Tongue (tissue), 2 donors: Measurements from ENCODE around the gene BICDL1. TPM values are rescaled to one million over a fixed set of nuclear protein-coding genes. Genes with fewer than 3 reads are reported as not detected.

ENCODE experiments used
- DNase-seq: peaks from one replicate; pipeline ENCODE4 v3.0.0-alpha.2; 2015
- total RNA-seq: library from RNA; depleted of rRNA; stranded (reverse); fragments of >200 nt; gene quantifications from one replicate; pipeline ENCODE4 v1.2.3, GENCODE V29; 2014

The BICDL1 gene
- total RNA-seq, 1 donor from 2014 or later = 4.0 TPM

- DNase-seq = no peak
Measured at GRCh38 chr12:120081641-120082040, 92.6 kb downstream of the BICDL1 start.

- DNase-seq = no peak
Measured at GRCh38 chr12:120085920-120086645, 97.0 kb downstream of the BICDL1 start.

- peak; percentile 98 for DNase-seq
Measured at GRCh38 chr12:120086801-120087621, 98.0 kb downstream of the BICDL1 start.

GRCh38 chr12:120089105-120089504 lies 100.1 kb downstream of the BICDL1 start:
- DNase-seq = no peak

- peak; percentile 35 for DNase-seq
Measured at GRCh38 chr12:120089796-120090195, 100.8 kb downstream of the BICDL1 start.

- peak; percentile 56 for DNase-seq
Measured at GRCh38 chr12:120090206-120090605, 101.2 kb downstream of the BICDL1 start.

- no peak for DNase-seq
Measured at GRCh38 chr12:120090626-120091295, 101.7 kb downstream of the BICDL1 start.

GRCh38 chr12:120091371-120092090 lies 102.5 kb downstream of the BICDL1 start:
- DNase-seq = peak; percentile 59

GRCh38 chr12:120092551-120093335 lies 103.7 kb downstream of the BICDL1 start:
- DNase-seq = no peak

- no peak for DNase-seq
Measured at GRCh38 chr12:120093336-120093591, 104.2 kb downstream of the BICDL1 start.

GRCh38 chr12:120093592-120094355 lies 104.7 kb downstream of the BICDL1 start:
- DNase-seq = peak; percentile 73

- no peak for DNase-seq
Measured at GRCh38 chr12:120094485-120094884, 105.4 kb downstream of the BICDL1 start.

- no peak for DNase-seq
Measured at GRCh38 chr12:120095331-120095730, 106.3 kb downstream of the BICDL1 start.

- no peak for DNase-seq
Measured at GRCh38 chr12:120095736-120096135, 106.7 kb downstream of the BICDL1 start.

GRCh38 chr12:120096671-120097202 lies 107.7 kb downstream of the BICDL1 start:
- no peak for DNase-seq

- no peak for DNase-seq
Measured at GRCh38 chr12:120098756-120099470, 109.9 kb downstream of the BICDL1 start.

- DNase-seq = no peak
Measured at GRCh38 chr12:120099738-120100137, 110.7 kb downstream of the BICDL1 start.

GRCh38 chr12:120100630-120101029 lies 111.6 kb downstream of the BICDL1 start:
- DNase-seq = peak; percentile 95

GRCh38 chr12:120101182-120101581 lies 112.1 kb downstream of the BICDL1 start:
- DNase-seq = no peak

GRCh38 chr12:120101617-120102016 lies 112.6 kb downstream of the BICDL1 start:
- DNase-seq = no peak
